SU-DHL-6 (cell line): Measurements from ENCODE around the gene SYT17.

Source experiments
- H2AFZ ChIP-seq: fragments of 200-600 bp; sonication (generic); 2 replicates; pipeline ENCODE4 v1.6.1; 2014; ENCODE audit warnings: low read depth, mild to moderate bottlenecking, moderate library complexity, mixed read lengths, antibody characterized with exemption, low read length; ENCODE audit not compliant: severe bottlenecking
- H3F3A ChIP-seq: fragments of 200-600 bp; shearing (Covaris generic); 2 replicates; pipeline ENCODE4 v1.6.0; 2016; ENCODE audit warnings: antibody characterized with exemption, mild to moderate bottlenecking; ENCODE audit not compliant: insufficient read depth
- H3K27ac ChIP-seq: fragments of 200-600 bp; sonication (generic); 2 replicates; pipeline ENCODE4 v1.5.1; 2016; ENCODE audit warnings: low read depth, mild to moderate bottlenecking, low read length, moderate library complexity, mixed read lengths
- H3K27me3 ChIP-seq: fragments of 200-600 bp; sonication (generic), shearing (Covaris generic); 2 replicates; pipeline ENCODE4 v1.6.0; 2014; ENCODE audit warnings: mild to moderate bottlenecking, low read length
- H3K36me3 ChIP-seq: fragments of 200-600 bp; sonication (generic); 2 replicates; pipeline ENCODE4 v1.6.1; 2014; ENCODE audit warnings: mild to moderate bottlenecking, low read length, mixed read lengths
- H3K4me2 ChIP-seq: fragments of 300-600, 200-600 bp; shearing (Covaris generic), sonication (generic); 2 replicates; pipeline ENCODE4 v1.6.0; 2014; ENCODE audit warnings: low read length, low read depth, mild to moderate bottlenecking; ENCODE audit not compliant: poor library complexity, severe bottlenecking
- H3K4me3 ChIP-seq: fragments of 200-600 bp; sonication (generic); 2 replicates; pipeline ENCODE4 v1.5.1; 2014; ENCODE audit warnings: antibody characterized with exemption, low read length, mild to moderate bottlenecking, mixed read lengths; ENCODE audit not compliant: insufficient read depth, poor library complexity, severe bottlenecking
- H3K79me2 ChIP-seq: fragments of 200-600 bp; sonication (generic); 2 replicates; pipeline ENCODE4 v1.6.1; 2014; ENCODE audit warnings: mild to moderate bottlenecking, low read length, moderate library complexity; ENCODE audit not compliant: insufficient read depth
- H3K9ac ChIP-seq: fragments of 200-600 bp; sonication (generic); 2 replicates; pipeline ENCODE4 v1.7.0; 2014; ENCODE audit warnings: mild to moderate bottlenecking, low read length
- H3K9me2 ChIP-seq: fragments of 200-600 bp; sonication (generic); replicated peaks from 2 replicates; pipeline ENCODE4 v1.6.1; 2014; ENCODE audit warnings: low read length; ENCODE audit not compliant: insufficient read depth
- H3K9me3 ChIP-seq: fragments of 200-600 bp; sonication (generic); 2 replicates; pipeline ENCODE4 v1.6.1; 2014; ENCODE audit warnings: low read length, mixed read lengths; ENCODE audit not compliant: insufficient read depth
- H4K20me1 ChIP-seq: fragments of 200-600 bp; sonication (generic); 2 replicates; pipeline ENCODE4 v1.6.1; 2014; ENCODE audit warnings: low read depth, mild to moderate bottlenecking, antibody characterized with exemption, low read length, moderate library complexity, mixed read lengths
- CTCF ChIP-seq: fragments of 200-600 bp; sonication (generic); IDR thresholded peaks from one replicate; pipeline ENCODE4 v1.5.1; 2017; ENCODE audit warnings: antibody characterized with exemption, mild to moderate bottlenecking, low read length, moderate library complexity; ENCODE audit not compliant: insufficient read depth, poor library complexity, severe bottlenecking
- EZH2phosphoT487 ChIP-seq: fragments of 200-600 bp; sonication (generic), shearing (Covaris generic); conservative IDR thresholded peaks from 2 replicates; pipeline ENCODE4 v1.6.1; 2018; ENCODE audit warnings: mild to moderate bottlenecking, antibody characterized with exemption, low read length, moderate library complexity, mixed read lengths

The SYT17 gene

GRCh38 chr16:19162085-19162484, 6.0 kb upstream of the SYT17 start:
- H3K79me2 ChIP-seq = no peaks in the 10 kb centered on the region
- no peak overlapping the region for H2AFZ ChIP-seq

GRCh38 chr16:19163215-19163614, 4.8 kb upstream of the SYT17 start:
- Histone ChIP-seq H3K36me3 (no peaks in the 10 kb centered on the region), H3K9ac (no peak overlapping the region), H3K27me3 (no peaks in the 10 kb centered on the region), H3K9me3 (0 out of 2 replicates have a peak, but pooled peaks cover 4% of the 10 kb centered on the region), H3F3A (no peaks in the 10 kb centered on the region), H3K4me3 (no peak overlapping the region), H4K20me1 (no peaks in the 10 kb centered on the region), H3K27ac (no peak overlapping the region), H3K4me2 (no peak overlapping the region), H3K79me2 (no peaks in the 10 kb centered on the region), H2AFZ (no peak overlapping the region), H3K9me2 (no peaks in the 10 kb centered on the region)
- no peak for TF ChIP-seq CTCF

More at GRCh38 chr16:19162085-19162484, 6.0 kb upstream of the SYT17 start:
- Histone ChIP-seq H3K4me3 (no peak overlapping the region), H3K36me3 (no peaks in the 10 kb centered on the region), H3K27ac (no peak overlapping the region), H3F3A (no peaks in the 10 kb centered on the region), H3K9me2 (no peaks in the 10 kb centered on the region), H3K27me3 (no peaks in the 10 kb centered on the region), H4K20me1 (no peaks in the 10 kb centered on the region), H3K4me2 (no peak overlapping the region), H3K9ac (no peak overlapping the region), H3K9me3 (0 out of 2 replicates have a peak, but pooled peaks cover 4% of the 10 kb centered on the region)
- TF ChIP-seq CTCF = no peak
- TF ChIP-seq EZH2phosphoT487 = no peak

GRCh38 chr16:19164285-19164684, 3.8 kb upstream of the SYT17 start:
- TF ChIP-seq EZH2phosphoT487 (no peak), CTCF (no peak)
- no peak overlapping the region for H2AFZ ChIP-seq
- H3K27ac ChIP-seq = no peak overlapping the region
- H3K27me3 ChIP-seq = no peaks in the 10 kb centered on the region
- no peak overlapping the region for H3K4me2 ChIP-seq
- H3K36me3 ChIP-seq = no peaks in the 10 kb centered on the region
- no peaks in the 10 kb centered on the region for H4K20me1 ChIP-seq
- no peaks in the 10 kb centered on the region for H3K79me2 ChIP-seq
- H3K9ac ChIP-seq = no peak overlapping the region
- no peaks in the 10 kb centered on the region for H3K9me2 ChIP-seq
- H3F3A ChIP-seq = no peaks in the 10 kb centered on the region
- H3K9me3 ChIP-seq = 0 out of 2 replicates have a peak, but pooled peaks cover 4% of the 10 kb centered on the region
- H3K4me3 ChIP-seq = no peak overlapping the region
